Measurements from ENCODE around the gene LIPA. TPM values are rescaled to one million over a fixed set of nuclear protein-coding genes. Genes with fewer than 3 reads are reported as not detected.

LIPA gene
- polyA plus RNA-seq, 1 experiment = 51.6 TPM

- CTCF ChIA-PET = interaction anchor here (1.2 kb wide), 1 partner anchor 19 kb away, joined by 4 read pairs; no protein-coding TSS in a partner anchor
- DNase-seq (ENCODE audit: low read depth, low spot score) = no peak
Observed at GRCh38 chr10:89236226-89236797, 15.3 kb downstream of the LIPA start.

GRCh38 chr10:89235073-89235798 is 16.3 kb downstream of the LIPA start:
- DNase-seq (ENCODE audit: low read depth, low spot score) = no peak
- H3K27ac ChIP-seq (ENCODE audit: low read depth, low read length) = no peak overlapping the region
- H3K4me3 ChIP-seq (ENCODE audit: low read depth, low read length) = no peak overlapping the region
- H3K9me3 ChIP-seq (ENCODE audit: control insufficient read depth, insufficient read depth, low read length) = no peaks in the 10 kb centered on the region
- no peaks in the 10 kb centered on the region for H3K27me3 ChIP-seq (ENCODE audit: control insufficient read depth, insufficient read depth, low read length)
- TF ChIP-seq CTCF (IDR thresholded peaks at IDR 0.05; ENCODE audit: low read depth, low read length) = no peak
- CTCF ChIA-PET = interaction anchor here (1.1 kb wide), 1 partner anchor 17 kb away, joined by 3 read pairs; no protein-coding TSS in a partner anchor
- POLR2A ChIA-PET = no interaction called here

More at GRCh38 chr10:89236226-89236797, 15.3 kb downstream of the LIPA start:
- TF ChIP-seq CTCF (IDR thresholded peaks at IDR 0.05; ENCODE audit: low read depth, low read length) = no peak
- no peaks in the 10 kb centered on the region for H3K27me3 ChIP-seq (ENCODE audit: control insufficient read depth, insufficient read depth, low read length)
- no peaks in the 10 kb centered on the region for H3K9me3 ChIP-seq (ENCODE audit: control insufficient read depth, insufficient read depth, low read length)
- no peak overlapping the region for H3K27ac ChIP-seq (ENCODE audit: low read depth, low read length)
- no peak overlapping the region for H3K4me3 ChIP-seq (ENCODE audit: low read depth, low read length)
- POLR2A ChIA-PET = no interaction called here

- no peaks in the 10 kb centered on the region for H3K27me3 ChIP-seq (ENCODE audit: control insufficient read depth, insufficient read depth, low read length)
- no peaks in the 10 kb centered on the region for H3K9me3 ChIP-seq (ENCODE audit: control insufficient read depth, insufficient read depth, low read length)
- TF ChIP-seq CTCF (IDR thresholded peaks at IDR 0.05; ENCODE audit: low read depth, low read length) = no peak
- CTCF ChIA-PET = interaction anchor here (0.6 to 1.8 kb wide), 2 partner anchors 15 to 19 kb away, joined by 3 to 10 read pairs; no protein-coding TSS in a partner anchor
- DNase-seq (ENCODE audit: low read depth, low spot score) = no peak
- H3K27ac ChIP-seq (ENCODE audit: low read depth, low read length) = no peak overlapping the region
- POLR2A ChIA-PET = no interaction called here
- H3K4me3 ChIP-seq (ENCODE audit: low read depth, low read length) = no peak overlapping the region
Observed at GRCh38 chr10:89233033-89233432, 18.5 kb downstream of the LIPA start.

- no peaks in the 10 kb centered on the region for H3K9me3 ChIP-seq (ENCODE audit: control insufficient read depth, insufficient read depth, low read length)
- no peak overlapping the region for H3K27ac ChIP-seq (ENCODE audit: low read depth, low read length)
- H3K27me3 ChIP-seq (ENCODE audit: control insufficient read depth, insufficient read depth, low read length) = no peaks in the 10 kb centered on the region
- POLR2A ChIA-PET = no interaction called here
- DNase-seq (ENCODE audit: low read depth, low spot score) = no peak
- CTCF ChIA-PET = interaction anchor here (1.4 to 2.3 kb wide), 2 partner anchors 11 to 15 kb away, joined by 5 to 19 read pairs; no protein-coding TSS in a partner anchor
- no peak overlapping the region for H3K4me3 ChIP-seq (ENCODE audit: low read depth, low read length)
- TF ChIP-seq CTCF (IDR thresholded peaks at IDR 0.05; ENCODE audit: low read depth, low read length) = no peak
Observed at GRCh38 chr10:89228962-89229361, 22.6 kb downstream of the LIPA start.

GRCh38 chr10:89228146-89228545 is 23.4 kb downstream of the LIPA start:
- Histone ChIP-seq H3K27ac (ENCODE audit: low read depth, low read length) (no peak overlapping the region), H3K4me3 (ENCODE audit: low read depth, low read length) (no peak overlapping the region), H3K27me3 (ENCODE audit: control insufficient read depth, insufficient read depth, low read length) (no peaks in the 10 kb centered on the region), H3K9me3 (ENCODE audit: control insufficient read depth, insufficient read depth, low read length) (no peaks in the 10 kb centered on the region)
- ChIA-PET CTCF (no interaction called here), POLR2A (no interaction called here)
- DNase-seq (ENCODE audit: low read depth, low spot score) = no peak
- TF ChIP-seq CTCF (IDR thresholded peaks at IDR 0.05; ENCODE audit: low read depth, low read length) = no peak
